ENCODE results near the gene ZBTB40. TPM values are rescaled to one million over a fixed set of nuclear protein-coding genes. Genes with fewer than 3 reads are reported as not detected.

ZBTB40 gene
- polyA plus RNA-seq, 1 of the 3 experiments (the other 2 are of a cell fraction), result 5.0 TPM

DNA sequence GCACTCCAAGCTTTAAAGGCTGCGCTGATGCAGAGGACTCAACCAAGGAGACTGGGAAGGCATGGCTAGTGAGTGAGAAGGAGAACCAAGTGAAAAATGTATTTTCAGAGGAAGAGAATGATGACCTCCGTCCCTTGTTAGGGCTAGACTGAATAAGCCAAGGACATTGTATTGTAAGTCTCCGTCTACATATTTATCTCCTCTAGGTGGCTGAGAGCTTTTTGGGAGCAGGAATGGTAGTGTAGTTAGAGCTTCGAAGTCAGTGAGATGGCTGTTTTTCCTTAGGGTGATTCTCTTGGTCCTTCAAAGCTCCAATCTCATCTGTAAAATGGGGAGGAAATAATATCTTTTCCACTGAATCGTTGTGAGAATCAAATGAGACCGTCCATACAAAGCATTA is 37.6 kb downstream of the ZBTB40 start:
- H3K27me3 ChIP-seq (ENCODE audit: insufficient read depth), result no peaks in the 10 kb centered on the region
- peaks cover 19 to 28% of the 10 kb centered on the region in 2 experiments for H3K36me3 ChIP-seq (replicated peaks in 1 of 2; ENCODE audit: control insufficient read depth in 1 of 2, insufficient read depth in 2 of 2, low read length in 1 of 2)
- no peak for DNase-seq
- no peak overlapping the region for H3K27ac ChIP-seq (ENCODE audit: low read depth in 2 of 2, low read length in 1 of 2)
- no peaks in the 10 kb centered on the region for H3F3A ChIP-seq (replicated peaks; ENCODE audit: insufficient read depth)
- H3K4me2 ChIP-seq, result no peak overlapping the region
- no peak overlapping the region for H2AFZ ChIP-seq (ENCODE audit: low read depth)
- H3K79me2 ChIP-seq (ENCODE audit: insufficient read depth), result peaks cover 13% of the 10 kb centered on the region; the same call in 1 of the 2 replicates
- no peaks in the 10 kb centered on the region for H4K20me1 ChIP-seq (ENCODE audit: insufficient read depth)
- peaks cover 6% of the 10 kb centered on the region for H3K9me3 ChIP-seq
- ChIA-PET POLR2A (no interaction called here), CTCF (interaction anchor here (1.0 to 2.5 kb wide), 6 partner anchors 9 to 69 kb away, joined by 3 to 8 read pairs (median 4); no protein-coding TSS in a partner anchor)
- H3K9me2 ChIP-seq, result no peaks in the 10 kb centered on the region
- H3K4me3 ChIP-seq (ENCODE audit: low read depth in 2 of 2, low read length in 1 of 2), result no peak overlapping the region
- peaks cover 0 to 8% of the 10 kb centered on the region in 2 experiments; a peak in 1 of 4 replicates for H3K4me1 ChIP-seq (ENCODE audit: control insufficient read depth in 1 of 2, insufficient read depth in 2 of 2, low read depth in 1 of 2, low read length in 1 of 2)
- no peak overlapping the region for H3K9ac ChIP-seq
- 96% methylated on average over 6 of the region's 6 CpGs for WGBS (ENCODE audit: low lambda C conversion rate)
- TF ChIP-seq NFIC (IDR thresholded peaks at IDR 0.05; ENCODE audit: borderline replicate concordance), result no peak
- no peak for TF ChIP-seq TEAD4 (IDR thresholded peaks at IDR 0.05; ENCODE audit: borderline replicate concordance, insufficient read depth)
- TF ChIP-seq, protein P1, sequence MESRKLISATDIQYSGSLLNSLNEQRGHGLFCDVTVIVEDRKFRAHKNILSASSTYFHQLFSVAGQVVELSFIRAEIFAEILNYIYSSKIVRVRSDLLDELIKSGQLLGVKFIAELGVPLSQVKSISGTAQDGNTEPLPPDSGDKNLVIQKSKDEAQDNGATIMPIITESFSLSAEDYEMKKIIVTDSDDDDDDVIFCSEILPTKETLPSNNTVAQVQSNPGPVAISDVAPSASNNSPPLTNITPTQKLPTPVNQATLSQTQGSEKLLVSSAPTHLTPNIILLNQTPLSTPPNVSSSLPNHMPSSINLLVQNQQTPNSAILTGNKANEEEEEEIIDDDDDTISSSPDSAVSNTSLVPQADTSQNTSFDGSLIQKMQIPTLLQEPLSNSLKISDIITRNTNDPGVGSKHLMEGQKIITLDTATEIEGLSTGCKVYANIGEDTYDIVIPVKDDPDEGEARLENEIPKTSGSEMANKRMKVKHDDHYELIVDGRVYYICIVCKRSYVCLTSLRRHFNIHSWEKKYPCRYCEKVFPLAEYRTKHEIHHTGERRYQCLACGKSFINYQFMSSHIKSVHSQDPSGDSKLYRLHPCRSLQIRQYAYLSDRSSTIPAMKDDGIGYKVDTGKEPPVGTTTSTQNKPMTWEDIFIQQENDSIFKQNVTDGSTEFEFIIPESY (IDR thresholded peaks at IDR 0.05; ENCODE audit: borderline replicate concordance, low read depth), result no peak
- no peak for TF ChIP-seq GATA2 (CRISPR knock-in tag; IDR thresholded peaks at IDR 0.05)
- no peak for TF ChIP-seq SIN3A (IDR thresholded peaks at IDR 0.05; ENCODE audit: borderline replicate concordance, low read depth, low read length)
- TF ChIP-seq IRF3 (IDR thresholded peaks at IDR 0.05; ENCODE audit: low read depth, low read length), result no peak
- no peak for TF ChIP-seq RFX5 (IDR thresholded peaks at IDR 0.05; ENCODE audit: low read length)
- TF ChIP-seq USF2 (IDR thresholded peaks at IDR 0.05; ENCODE audit: borderline replicate concordance, low read depth, low read length), result no peak
- no peak for TF ChIP-seq JUND (IDR thresholded peaks at IDR 0.05)
- TF ChIP-seq, protein P2, sequence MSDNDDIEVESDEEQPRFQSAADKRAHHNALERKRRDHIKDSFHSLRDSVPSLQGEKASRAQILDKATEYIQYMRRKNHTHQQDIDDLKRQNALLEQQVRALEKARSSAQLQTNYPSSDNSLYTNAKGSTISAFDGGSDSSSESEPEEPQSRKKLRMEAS (IDR thresholded peaks at IDR 0.05; ENCODE audit: low read depth), result no peak
- no peak for TF ChIP-seq FOXJ3 (CRISPR knock-in tag; IDR thresholded peaks at IDR 0.05)
- TF ChIP-seq GABPA (IDR thresholded peaks at IDR 0.05; ENCODE audit: low read depth), result no peak
- TF ChIP-seq YY1 (IDR thresholded peaks at IDR 0.05; ENCODE audit: low read depth), result no peak
- no peak for TF ChIP-seq FOSL2 (IDR thresholded peaks at IDR 0.05; ENCODE audit: borderline replicate concordance, low read depth)
- no peak for TF ChIP-seq RCOR1 (IDR thresholded peaks at IDR 0.05; ENCODE audit: low read length)
- TF ChIP-seq, protein P3, sequence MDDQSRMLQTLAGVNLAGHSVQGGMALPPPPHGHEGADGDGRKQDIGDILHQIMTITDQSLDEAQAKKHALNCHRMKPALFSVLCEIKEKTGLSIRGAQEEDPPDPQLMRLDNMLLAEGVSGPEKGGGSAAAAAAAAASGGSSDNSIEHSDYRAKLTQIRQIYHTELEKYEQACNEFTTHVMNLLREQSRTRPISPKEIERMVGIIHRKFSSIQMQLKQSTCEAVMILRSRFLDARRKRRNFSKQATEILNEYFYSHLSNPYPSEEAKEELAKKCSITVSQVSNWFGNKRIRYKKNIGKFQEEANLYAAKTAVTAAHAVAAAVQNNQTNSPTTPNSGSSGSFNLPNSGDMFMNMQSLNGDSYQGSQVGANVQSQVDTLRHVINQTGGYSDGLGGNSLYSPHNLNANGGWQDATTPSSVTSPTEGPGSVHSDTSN (IDR thresholded peaks at IDR 0.05), result no peak
- TF ChIP-seq TCF12 (IDR thresholded peaks at IDR 0.05), result no peak
- TF ChIP-seq POLR2AphosphoS5 (IDR thresholded peaks at IDR 0.05; ENCODE audit: low read depth, low read length), result no peak
- no peak for TF ChIP-seq REST (IDR thresholded peaks at IDR 0.05; ENCODE audit: low read depth, low read length)
- no peak for TF ChIP-seq SMC3 (IDR thresholded peaks at IDR 0.05; ENCODE audit: low read depth, low read length)
